Activated CD4-positive, alpha-beta T cell treated with anti-CD3 and anti-CD28 coated beads for 36 hours (primary cell): ENCODE data around the gene COL4A1. TPM values are rescaled to one million over a fixed set of nuclear protein-coding genes. Genes with fewer than 3 reads are reported as not detected.

Source experiments
- ATAC-seq: fragments of 200-7000 bp; cut with Tn5 transposase; one replicate; pipeline ENCODE4 v1.10.0; 2021; ENCODE audit warnings: mild to moderate bottlenecking, moderate library complexity
- CTCF ChIA-PET: fragments of 350-600 bp; sonication (Branson Sonifier 250); formaldehyde crosslinking; loops from one replicate; lab custom pipeline; 2021; ENCODE audit warnings: antibody characterized with exemption; lab: Charles Lee
- POLR2A ChIA-PET: fragments of 350-600 bp; sonication (Branson Sonifier 250); formaldehyde crosslinking; loops from one replicate; lab custom pipeline; 2021; ENCODE audit warnings: antibody characterized with exemption, inconsistent platforms; lab: Charles Lee
- DNase-seq: peaks from one replicate; pipeline ENCODE4 v3.0.0-alpha.2; 2020
- H3K27ac Mint-ChIP-seq: one replicate; pipeline ENCODE4 v1.8.0; 2021; ENCODE audit warnings: mixed read lengths
- H3K27me3 Mint-ChIP-seq: one replicate; pipeline ENCODE4 v1.8.0; 2021; ENCODE audit warnings: mixed read lengths
- H3K36me3 Mint-ChIP-seq: one replicate; pipeline ENCODE4 v1.8.0; 2021; ENCODE audit warnings: low read depth, mixed read lengths
- H3K4me1 Mint-ChIP-seq: one replicate; pipeline ENCODE4 v1.8.0; 2021; ENCODE audit warnings: mixed read lengths
- H3K4me3 Mint-ChIP-seq: one replicate; pipeline ENCODE4 v1.8.0; 2021; ENCODE audit warnings: mild to moderate bottlenecking, moderate library complexity, mixed read lengths
- H3K9me3 Mint-ChIP-seq: one replicate; pipeline ENCODE4 v1.8.0; 2021; ENCODE audit warnings: low read depth, mixed read lengths
- intact Hi-C, 2 experiments: fragments of 100-400 bp; cut with DNase I in 1 of 2; cut with micrococcal nuclease in 1 of 2; formaldehyde crosslinking; loops; one replicate each; pipeline versions ENCODE4 v1.14.2 to v1.15.1; 2022 to 2024; cut with DNase I, micrococcal nuclease
- total RNA-seq, 2 experiments: library from RNA; stranded (reverse); gene quantifications; one replicate each; pipeline ENCODE4 v1.2.3, GENCODE V29; 2021

Gene COL4A1
- total RNA-seq, 2 experiments from 2014 or later = 0.14 TPM; not detected in 1

DNA sequence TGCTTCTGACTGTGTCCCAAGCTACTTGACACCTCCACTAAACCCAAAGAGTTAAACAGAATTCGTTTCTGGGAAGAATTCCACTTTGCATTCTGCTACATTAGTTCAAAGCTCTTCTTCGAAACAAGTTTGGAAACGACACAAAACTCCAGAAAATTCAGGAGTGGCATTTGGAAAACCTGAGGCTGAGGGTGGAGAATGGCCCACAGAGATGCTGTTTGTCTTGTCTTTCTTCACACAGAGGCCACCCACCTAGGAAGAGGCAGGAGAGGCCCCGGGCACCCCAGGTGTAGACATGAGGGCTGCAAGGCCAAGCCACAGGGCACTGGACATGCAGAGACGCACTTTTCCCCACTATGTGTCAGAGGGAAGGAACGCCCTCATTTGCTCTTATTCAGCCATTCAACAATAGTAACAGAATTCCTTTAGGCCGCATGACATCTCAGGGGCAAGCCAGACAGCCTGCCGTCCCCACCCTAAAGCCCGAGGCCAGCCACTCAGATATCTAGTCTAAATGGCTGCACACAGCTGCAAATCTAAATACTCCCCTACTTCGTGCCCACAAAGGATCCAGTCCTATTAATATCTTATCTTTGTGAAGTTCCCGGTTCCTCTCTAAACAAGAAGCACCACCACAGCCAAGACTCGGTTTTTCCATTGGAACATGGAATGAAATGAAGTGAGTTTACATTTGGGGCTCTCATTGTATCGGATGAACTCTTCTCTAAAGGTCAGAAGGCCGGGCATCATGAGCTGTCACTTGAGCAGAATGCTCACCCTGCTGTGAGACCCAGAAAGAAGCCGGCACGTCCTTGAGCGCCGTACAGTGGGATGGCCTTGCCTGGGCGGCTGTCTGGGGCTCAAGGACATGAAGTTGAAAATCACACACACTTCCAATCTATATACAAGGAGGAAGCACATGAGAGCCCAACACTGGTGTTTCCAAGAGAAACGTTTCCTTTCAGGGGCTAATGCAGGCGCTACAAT is 19.8 kb downstream of the COL4A1 start:
- no peak for ATAC-seq
- no peaks in the 10 kb centered on the region for H3K4me1 Mint-ChIP-seq
- CTCF ChIA-PET = no interaction called here

DNA sequence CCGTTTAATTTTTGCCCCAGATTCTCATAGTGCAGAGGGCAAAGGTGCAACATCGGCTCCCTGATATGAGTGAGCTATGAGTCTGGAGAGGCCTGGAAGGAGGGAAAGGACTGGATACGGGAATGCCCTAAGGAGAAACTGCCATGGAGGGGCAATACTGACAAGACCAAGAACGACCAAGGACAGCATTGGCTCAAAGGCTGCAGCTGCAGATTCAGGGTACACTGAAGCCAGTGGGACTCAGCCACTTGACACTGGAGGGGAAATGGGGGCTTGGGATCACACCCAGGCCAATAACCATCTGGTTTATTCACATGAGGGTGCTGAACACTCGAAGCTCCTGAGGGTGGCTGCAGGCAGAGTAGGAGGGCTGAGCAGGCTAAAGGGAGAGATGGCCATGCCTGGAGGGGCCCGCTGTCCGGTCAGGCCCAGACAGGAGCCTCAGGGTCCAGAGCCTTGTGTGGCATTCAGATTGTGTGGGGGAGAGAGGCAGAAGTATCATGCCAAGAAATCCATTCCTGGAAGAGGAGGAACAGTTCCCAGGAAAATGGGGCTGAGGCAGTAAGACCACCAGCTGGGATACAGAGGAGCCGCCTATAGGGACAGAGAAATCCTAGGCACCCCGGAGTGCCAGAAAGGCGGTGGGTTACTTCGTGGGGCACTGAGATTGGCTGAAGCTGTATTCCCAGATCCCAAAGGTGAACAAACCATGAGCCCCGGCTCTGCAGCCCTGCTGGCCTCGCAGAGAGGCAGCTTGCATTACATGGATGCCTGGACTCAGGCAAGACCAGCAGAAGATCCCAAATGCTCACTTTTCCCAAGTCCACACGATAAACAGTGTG is 20.7 kb downstream of the COL4A1 start:
- DNase-seq (no peak), ATAC-seq (no peak)
- H3K27me3 Mint-ChIP-seq = peaks cover 18% of the 10 kb centered on the region
- H3K9me3 Mint-ChIP-seq = no peaks in the 10 kb centered on the region
- H3K4me3 Mint-ChIP-seq = no peak overlapping the region
- H3K27ac Mint-ChIP-seq = no peak overlapping the region
- CTCF ChIA-PET = no interaction called here
- H3K36me3 Mint-ChIP-seq = no peaks in the 10 kb centered on the region
- H3K4me1 Mint-ChIP-seq = no peaks in the 10 kb centered on the region
- intact Hi-C loops = no loop called here
- POLR2A ChIA-PET = interaction anchor here (0.6 kb wide), 1 partner anchor 11 kb away, joined by 3 read pairs; no protein-coding TSS in a partner anchor

More for the DNA sequence above, 19.8 kb downstream of the COL4A1 start:
- intact Hi-C loops = no loop called here
- no peak for DNase-seq
- Mint-ChIP-seq H3K27ac (no peak overlapping the region), H3K4me3 (no peak overlapping the region), H3K27me3 (peaks cover 12% of the 10 kb centered on the region), H3K9me3 (no peaks in the 10 kb centered on the region), H3K36me3 (no peaks in the 10 kb centered on the region)
- POLR2A ChIA-PET = interaction anchor here (0.6 kb wide), 1 partner anchor 12 kb away, joined by 3 read pairs; no protein-coding TSS in a partner anchor

DNA sequence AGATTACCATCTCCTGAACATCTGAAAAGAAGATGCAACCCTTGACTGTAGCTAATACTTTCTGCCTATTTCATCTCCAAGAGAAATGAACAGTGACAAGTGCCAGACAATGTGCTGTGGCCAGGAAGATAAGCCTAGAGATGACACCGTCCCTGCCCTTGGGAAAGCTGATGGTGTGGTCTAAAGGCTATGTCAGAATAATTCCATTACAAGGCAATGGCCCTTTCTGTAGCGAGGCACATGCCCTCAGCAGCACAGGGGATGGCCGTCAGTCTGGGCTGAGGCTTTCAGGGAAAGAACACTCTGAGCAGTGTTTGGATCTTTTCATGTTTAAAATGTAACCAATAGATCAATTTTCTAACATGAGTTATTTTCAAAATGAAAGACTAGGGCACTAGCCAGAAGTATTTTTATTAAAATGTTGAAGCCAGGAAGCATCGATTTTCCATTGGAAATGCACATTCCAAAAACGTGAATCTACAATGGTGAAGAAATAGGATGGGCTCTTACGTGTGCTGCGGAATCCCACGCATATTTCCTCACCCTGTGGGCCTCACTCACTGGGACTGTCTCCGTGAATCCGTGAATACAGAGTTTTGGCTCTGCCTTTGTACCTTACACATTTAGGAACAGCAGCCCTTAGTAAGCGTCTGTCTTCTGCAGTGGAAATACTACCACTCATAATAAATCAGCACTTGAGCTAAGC is 22.0 kb downstream of the COL4A1 start:
- intact Hi-C loops = no loop called here
- DNase-seq (no peak), ATAC-seq (no peak)
- peaks cover 18% of the 10 kb centered on the region for H3K27me3 Mint-ChIP-seq
- ChIA-PET POLR2A (no interaction called here), CTCF (interaction anchor here (0.5 kb wide), 1 partner anchor 142 kb away, joined by 3 read pairs; no protein-coding TSS in a partner anchor)
- H3K36me3 Mint-ChIP-seq = no peaks in the 10 kb centered on the region
- no peaks in the 10 kb centered on the region for H3K9me3 Mint-ChIP-seq
- H3K4me1 Mint-ChIP-seq = peaks cover 4% of the 10 kb centered on the region
- H3K27ac Mint-ChIP-seq = no peak overlapping the region
- H3K4me3 Mint-ChIP-seq = no peak overlapping the region

DNA sequence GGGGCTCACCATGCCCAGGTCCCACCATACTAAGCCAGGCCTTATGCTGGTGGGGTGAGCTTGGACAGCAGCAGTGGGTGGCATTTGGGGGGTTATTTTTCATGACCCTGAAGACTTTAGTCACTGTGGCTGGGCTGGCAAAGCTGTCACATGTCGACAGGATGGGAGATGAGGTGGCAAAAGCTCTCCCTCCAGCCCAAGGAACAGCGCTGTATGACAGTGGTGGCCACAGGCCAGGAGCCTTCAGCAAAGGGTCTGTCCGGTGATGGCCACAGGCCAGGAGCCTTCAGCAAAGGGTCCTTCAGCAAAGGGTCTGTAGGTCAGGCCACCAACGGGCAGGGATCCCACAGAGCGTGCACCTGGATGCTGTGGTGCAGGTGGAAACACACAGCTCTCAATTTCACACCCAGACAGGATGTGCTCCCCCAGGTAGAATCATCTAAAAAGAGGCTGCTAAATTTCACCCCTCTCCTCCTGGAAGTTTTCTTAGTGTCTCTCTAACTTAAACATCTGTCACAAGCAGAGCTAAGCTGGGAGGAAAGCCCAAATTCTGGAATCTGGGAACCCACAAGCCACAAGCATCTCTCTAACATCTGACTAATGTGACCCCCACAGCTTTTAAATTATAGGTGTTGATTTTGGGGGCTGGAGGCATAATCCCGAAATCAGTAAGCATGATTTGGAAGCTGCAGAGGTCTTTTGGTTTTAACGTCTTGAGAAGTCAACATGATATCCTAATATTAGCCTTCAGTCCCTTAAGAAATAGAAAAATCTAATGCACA is 23.0 kb downstream of the COL4A1 start:
- ChIA-PET CTCF (interaction anchor here (0.6 kb wide), 1 partner anchor 313 kb away, joined by 3 read pairs; no protein-coding TSS in a partner anchor), POLR2A (no interaction called here)
- H3K27ac Mint-ChIP-seq = no peak overlapping the region
- DNase-seq = no peak
- intact Hi-C loops = no loop called here
- no peak for ATAC-seq
- no peak overlapping the region for H3K4me3 Mint-ChIP-seq
- H3K27me3 Mint-ChIP-seq = peaks cover 22% of the 10 kb centered on the region
- H3K36me3 Mint-ChIP-seq = no peaks in the 10 kb centered on the region
- no peaks in the 10 kb centered on the region for H3K9me3 Mint-ChIP-seq
- H3K4me1 Mint-ChIP-seq = peaks cover 6% of the 10 kb centered on the region

DNA sequence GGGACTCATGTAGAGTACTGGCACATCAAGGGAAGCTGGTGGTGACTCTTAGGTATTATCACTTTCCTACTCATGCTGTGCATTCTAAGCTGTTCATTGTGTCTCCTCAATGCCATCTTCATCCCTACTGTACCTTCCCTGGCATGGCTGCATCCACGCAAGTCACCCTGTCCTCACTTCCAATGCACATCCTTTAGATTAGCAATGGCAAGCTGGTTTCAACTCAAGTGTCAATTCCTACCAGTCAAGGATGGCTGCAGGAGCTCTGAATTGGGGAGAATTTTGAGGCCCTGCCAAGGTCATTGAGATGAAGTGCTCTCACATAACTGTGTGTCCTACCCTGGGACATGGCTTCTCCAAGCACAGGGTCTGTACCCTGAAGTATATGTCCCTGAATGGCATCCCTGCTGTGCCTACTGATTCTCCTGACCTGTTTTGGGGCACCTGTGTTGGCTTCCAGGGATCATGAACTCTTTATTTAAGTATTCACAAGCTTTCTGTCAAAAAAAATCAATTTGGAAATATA is 24.6 kb downstream of the COL4A1 start:
- Mint-ChIP-seq H3K36me3 (no peaks in the 10 kb centered on the region), H3K27me3 (peaks cover 23% of the 10 kb centered on the region), H3K4me3 (no peak overlapping the region), H3K4me1 (peaks cover 6% of the 10 kb centered on the region), H3K27ac (no peak overlapping the region), H3K9me3 (no peaks in the 10 kb centered on the region)
- no peak for DNase-seq
- CTCF ChIA-PET = interaction anchor here (0.6 kb wide), 1 partner anchor 874 kb away, joined by 3 read pairs; no protein-coding TSS in a partner anchor
- intact Hi-C loops = no loop called here
- POLR2A ChIA-PET = no interaction called here
- no peak for ATAC-seq

DNA sequence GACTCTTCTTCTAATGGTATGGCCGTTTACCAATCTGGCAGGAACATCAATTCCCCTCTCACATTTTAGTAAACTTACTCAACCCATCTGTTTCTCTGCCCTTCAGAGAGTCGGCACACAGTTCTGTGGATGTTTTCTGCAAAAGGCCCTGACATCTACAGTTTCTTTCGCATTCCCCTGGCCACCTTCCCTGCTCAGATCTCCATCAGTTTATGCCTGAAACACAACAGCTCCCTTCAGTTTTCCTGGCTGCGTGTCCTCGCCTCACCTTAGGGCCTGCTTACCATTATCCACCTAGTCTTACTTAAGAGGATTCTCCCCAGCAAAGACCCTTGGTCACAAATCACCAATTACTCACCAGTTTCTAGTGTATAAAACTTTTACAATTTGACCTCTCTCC is 25.2 kb downstream of the COL4A1 start:
- POLR2A ChIA-PET = no interaction called here
- Mint-ChIP-seq H3K4me1 (peaks cover 6% of the 10 kb centered on the region), H3K9me3 (no peaks in the 10 kb centered on the region), H3K27ac (no peak overlapping the region), H3K36me3 (no peaks in the 10 kb centered on the region), H3K27me3 (peaks cover 23% of the 10 kb centered on the region), H3K4me3 (no peak overlapping the region)
- ATAC-seq = no peak
- CTCF ChIA-PET = no interaction called here
- intact Hi-C loops = no loop called here
- no peak for DNase-seq

DNA sequence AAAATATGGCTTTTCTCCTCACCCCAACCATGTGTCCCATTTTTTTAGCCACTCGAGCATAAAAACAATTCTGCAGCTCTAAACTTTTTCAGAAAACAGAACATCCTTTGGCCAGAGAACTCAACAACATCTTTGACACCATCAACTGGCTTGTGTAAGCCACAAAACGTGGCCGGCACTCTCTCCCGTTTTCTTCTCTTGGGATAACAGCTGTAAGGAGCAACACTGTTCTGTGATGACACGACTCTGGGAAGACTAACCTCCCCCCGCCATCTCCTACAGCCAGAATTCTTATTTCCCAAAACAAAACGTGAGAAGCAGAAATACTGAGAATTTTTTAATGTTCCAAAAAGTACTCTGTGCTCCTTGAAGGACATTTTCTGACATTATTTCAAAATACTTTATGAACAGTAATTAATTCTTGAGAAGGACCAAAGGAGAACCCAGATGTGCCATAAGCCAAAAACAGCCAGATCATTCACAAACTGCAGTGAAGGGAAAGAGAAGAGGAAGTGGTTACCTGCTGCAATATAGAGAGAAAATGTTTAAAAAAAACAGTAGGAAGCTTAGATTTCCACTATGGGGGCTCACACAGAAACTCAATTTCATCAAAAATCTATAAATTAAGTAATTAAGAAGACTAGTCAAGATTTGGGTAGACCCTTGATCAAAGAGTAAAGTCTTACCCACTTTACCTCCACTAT is 25.8 kb downstream of the COL4A1 start:
- H3K4me3 Mint-ChIP-seq = no peak overlapping the region
- CTCF ChIA-PET = no interaction called here
- DNase-seq (no peak), ATAC-seq (no peak)
- no peak overlapping the region for H3K27ac Mint-ChIP-seq
- intact Hi-C loops = no loop called here
- no peaks in the 10 kb centered on the region for H3K9me3 Mint-ChIP-seq
- H3K4me1 Mint-ChIP-seq = peaks cover 6% of the 10 kb centered on the region
- H3K27me3 Mint-ChIP-seq = peaks cover 23% of the 10 kb centered on the region
- POLR2A ChIA-PET = no interaction called here
- H3K36me3 Mint-ChIP-seq = no peaks in the 10 kb centered on the region

DNA sequence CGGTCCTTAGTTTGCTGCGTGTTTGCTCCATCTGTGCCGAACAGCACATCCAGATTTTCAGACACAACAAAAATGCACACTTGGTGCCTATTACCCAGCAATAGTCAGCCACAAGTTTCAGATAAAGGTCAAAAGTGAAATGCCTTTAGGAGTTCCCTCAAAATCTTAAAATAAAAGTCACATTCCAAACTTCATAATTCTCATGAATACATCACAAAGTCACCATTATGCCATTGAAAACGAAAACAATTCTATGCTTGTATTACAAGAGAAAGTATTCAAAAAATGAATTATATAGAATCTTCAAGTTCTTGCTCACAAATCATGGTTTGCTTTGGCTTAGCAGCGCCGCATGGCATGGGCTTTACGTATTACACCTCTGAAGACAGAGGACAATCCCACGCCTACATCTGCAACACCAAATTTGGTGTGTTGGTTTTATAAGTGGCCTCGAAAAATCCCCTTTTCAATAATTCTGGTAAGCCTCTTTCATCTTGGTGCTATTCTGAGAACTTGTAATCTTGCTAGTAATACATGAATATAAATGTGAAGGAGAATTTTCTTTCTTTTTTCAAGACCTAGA is 26.6 kb downstream of the COL4A1 start:
- POLR2A ChIA-PET = no interaction called here

DNA sequence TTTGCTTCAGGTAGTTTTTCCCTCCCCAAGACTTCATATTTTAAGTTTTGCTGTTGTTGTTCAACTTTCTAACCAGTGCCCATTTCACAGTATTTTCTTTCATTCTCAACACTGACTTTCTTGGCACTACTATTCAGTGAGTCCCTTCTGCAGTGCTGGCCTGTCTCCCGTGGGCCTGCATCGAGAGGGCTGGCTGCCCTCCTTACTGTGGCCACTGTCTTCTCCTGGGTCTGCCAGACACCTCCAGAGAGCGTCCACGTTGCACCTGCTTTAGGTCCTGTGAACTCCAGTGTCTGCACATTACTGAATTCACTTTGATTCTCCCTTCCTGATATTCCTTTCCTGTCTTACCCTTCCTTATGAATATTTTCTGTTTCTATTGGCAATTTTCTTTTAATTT is 27.3 kb downstream of the COL4A1 start:
- H3K9me3 Mint-ChIP-seq = no peaks in the 10 kb centered on the region
- DNase-seq (no peak), ATAC-seq (no peak)
- ChIA-PET CTCF (no interaction called here), POLR2A (no interaction called here)
- no peak overlapping the region for H3K4me3 Mint-ChIP-seq
- H3K4me1 Mint-ChIP-seq = peaks cover 6% of the 10 kb centered on the region
- H3K27ac Mint-ChIP-seq = no peak overlapping the region
- H3K27me3 Mint-ChIP-seq = peaks cover 23% of the 10 kb centered on the region
- H3K36me3 Mint-ChIP-seq = no peaks in the 10 kb centered on the region
- intact Hi-C loops = no loop called here

More for the DNA sequence above, 26.6 kb downstream of the COL4A1 start:
- H3K27ac Mint-ChIP-seq = no peak overlapping the region
- H3K27me3 Mint-ChIP-seq = peaks cover 23% of the 10 kb centered on the region
- no peak overlapping the region for H3K4me3 Mint-ChIP-seq
- DNase-seq (peak; percentile 44), ATAC-seq (peak; percentile 64)
- intact Hi-C loops = no loop called here
- no peaks in the 10 kb centered on the region for H3K36me3 Mint-ChIP-seq
- no peaks in the 10 kb centered on the region for H3K9me3 Mint-ChIP-seq
- CTCF ChIA-PET = no interaction called here
- peaks cover 6% of the 10 kb centered on the region for H3K4me1 Mint-ChIP-seq

DNA sequence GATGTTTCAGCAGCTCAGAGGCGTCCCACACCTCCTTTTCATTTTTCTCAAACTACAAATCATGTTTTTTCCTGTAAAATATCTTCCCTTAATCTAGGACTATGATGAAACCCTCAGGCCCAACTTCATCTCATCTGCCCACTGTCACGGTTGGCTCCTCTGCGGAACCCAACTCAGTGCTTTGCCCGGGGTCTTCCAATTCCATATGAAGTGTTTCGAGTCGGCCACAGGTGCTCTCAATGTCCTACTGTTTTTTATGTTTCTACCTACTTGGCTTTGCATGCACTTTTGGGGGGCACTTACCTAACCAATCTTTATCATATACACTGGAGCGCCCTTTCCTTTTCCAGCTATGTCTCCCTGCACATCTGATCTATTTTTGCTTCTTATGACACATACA is 28.1 kb downstream of the COL4A1 start:
- peaks cover 6% of the 10 kb centered on the region for H3K4me1 Mint-ChIP-seq
- no peaks in the 10 kb centered on the region for H3K9me3 Mint-ChIP-seq
- ChIA-PET POLR2A (no interaction called here), CTCF (no interaction called here)
- no peaks in the 10 kb centered on the region for H3K36me3 Mint-ChIP-seq
- intact Hi-C loops = no loop called here
- peaks cover 23% of the 10 kb centered on the region for H3K27me3 Mint-ChIP-seq
- ATAC-seq (no peak), DNase-seq (no peak)
- H3K27ac Mint-ChIP-seq = no peak overlapping the region
- H3K4me3 Mint-ChIP-seq = no peak overlapping the region
